Activated effector memory CD4-positive, alpha-beta T cell treated with Interleukin-2 at 50 U/mL for 16 hours (primary cell): ENCODE measurements around the gene GPR162.

Experiments used
- DNase-seq: peaks from one replicate; pipeline ENCODE4 v3.0.0-alpha.2; 2020

The GPR162 gene

GRCh38 chr12:6837370-6838060 lies 15.9 kb downstream of the GPR162 start:
- DNase-seq: no peak

- no peak for DNase-seq
Observed at GRCh38 chr12:6838854-6839253, 17.2 kb downstream of the GPR162 start.

GRCh38 chr12:6839482-6840201 lies 18.0 kb downstream of the GPR162 start:
- DNase-seq: no peak

- no peak for DNase-seq
Observed at GRCh38 chr12:6840330-6840729, 18.7 kb downstream of the GPR162 start.

GRCh38 chr12:6840761-6841515 lies 19.3 kb downstream of the GPR162 start, which contains the start of gene GNB3:
Gene GNB3 (plus strand): TSS chr12:6840925. CDS start chr12:6841288, 363 bp downstream.
- no peak for DNase-seq

- no peak for DNase-seq
Observed at GRCh38 chr12:6842075-6842474, 20.5 kb downstream of the GPR162 start.

- no peak for DNase-seq
Observed at GRCh38 chr12:6843118-6843902, 21.7 kb downstream of the GPR162 start.

- no peak for DNase-seq
Observed at GRCh38 chr12:6845395-6845794, 23.8 kb downstream of the GPR162 start.

GRCh38 chr12:6846316-6846869 lies 24.8 kb downstream of the GPR162 start:
- no peak for DNase-seq

GRCh38 chr12:6847676-6848075 lies 26.1 kb downstream of the GPR162 start:
- no peak for DNase-seq

GRCh38 chr12:6849427-6849826 lies 27.8 kb downstream of the GPR162 start:
- DNase-seq: no peak

GRCh38 chr12:6849976-6850560 lies 28.4 kb downstream of the GPR162 start:
- DNase-seq: no peak

- DNase-seq: no peak
Observed at GRCh38 chr12:6850796-6851152, 29.2 kb downstream of the GPR162 start.

- peak; percentile 83 for DNase-seq
Observed at GRCh38 chr12:6851153-6851920, 29.7 kb downstream of the GPR162 start, which contains the start of gene CDCA3. Gene CDCA3 (minus strand): TSS chr12:6851286. CDS start chr12:6850952, 334 bp downstream.

GRCh38 chr12:6851921-6852650 lies 30.5 kb downstream of the GPR162 start, which contains the start of gene USP5:
Gene USP5 (plus strand): TSS chr12:6852150. CDS start chr12:6852180, 30 bp downstream.
- peak; percentile 98 for DNase-seq

- DNase-seq: peak; percentile 53
Observed at GRCh38 chr12:6852651-6853354, 31.2 kb downstream of the GPR162 start.

GRCh38 chr12:6853626-6854025 lies 32.0 kb downstream of the GPR162 start:
- no peak for DNase-seq

GRCh38 chr12:6854036-6854435 lies 32.4 kb downstream of the GPR162 start:
- DNase-seq: no peak

GRCh38 chr12:6855322-6855721 lies 33.7 kb downstream of the GPR162 start:
- no peak for DNase-seq

GRCh38 chr12:6858799-6859198 lies 37.2 kb downstream of the GPR162 start:
- no peak for DNase-seq
